Frontal cortex (tissue), 4 donors: Measurements from ENCODE around the gene PUSL1. TPM values are rescaled to one million over a fixed set of nuclear protein-coding genes. Genes with fewer than 3 reads are reported as not detected.
A peak's percentile ranks its signal among the peaks of the same experiment; 100 is the strongest.
"Not testable (repeated sequence)": the region's sequence is repeated elsewhere in the genome, so short reads cannot be mapped to it uniquely, and the experiment has no call there.

Source experiments
- DNase-seq, 2 donors: peaks; one replicate each; pipeline ENCODE4 v3.0.0; 2012; ENCODE audit warnings: low spot score in 2 of 2
- FAIRE-seq: peaks from 2 replicates; lab custom pipeline; 2012; peaks lifted over from hg19 to GRCh38; lab: Jason Lieb, UNC
- total RNA-seq: library from RNA; depleted of rRNA; stranded (reverse); fragments of >200 nt; gene quantifications from one replicate; pipeline ENCODE4 v1.2.3, GENCODE V29; 2014
- donor health status: control.
- donor health status: control.
- donor health status: control.

The PUSL1 gene
- total RNA-seq, 1 donor from 2014 or later = 6.5 TPM

- DNase-seq (no peak), FAIRE-seq (no peak)
Measured at GRCh38 chr1:1306661-1307260, 1.6 kb upstream of the PUSL1 start.

GRCh38 chr1:1307261-1307922 lies 1.0 kb upstream of the PUSL1 start:
- no peak for FAIRE-seq
- peak in 1 of 2 donors; percentile 36 for DNase-seq

GRCh38 chr1:1308756-1309250 lies 406 bp downstream of the PUSL1 start:
- no peak for FAIRE-seq
- DNase-seq = no peak

GRCh38 chr1:1309251-1310108 lies 1.1 kb downstream of the PUSL1 start:
- FAIRE-seq = no peak
- no peak for DNase-seq

GRCh38 chr1:1310109-1310385 lies 1.6 kb downstream of the PUSL1 start:
- DNase-seq (no peak), FAIRE-seq (no peak)

GRCh38 chr1:1310476-1311053 lies 2.2 kb downstream of the PUSL1 start:
- DNase-seq (no peak), FAIRE-seq (no peak)

GRCh38 chr1:1311107-1312104 lies 3.0 kb downstream of the PUSL1 start:
- FAIRE-seq (no peak), DNase-seq (no peak)

GRCh38 chr1:1312450-1313314 lies 4.3 kb downstream of the PUSL1 start:
- FAIRE-seq (no peak), DNase-seq (no peak)

- DNase-seq = no peak
- no peak for FAIRE-seq
Measured at GRCh38 chr1:1313500-1314236, 5.3 kb downstream of the PUSL1 start.

GRCh38 chr1:1314237-1314586 lies 5.8 kb downstream of the PUSL1 start:
- DNase-seq (no peak), FAIRE-seq (no peak)

- no peak for DNase-seq
- FAIRE-seq = no peak
Measured at GRCh38 chr1:1314678-1315335, 6.4 kb downstream of the PUSL1 start.

GRCh38 chr1:1315435-1315954 lies 7.1 kb downstream of the PUSL1 start:
- FAIRE-seq = no peak

GRCh38 chr1:1316199-1316598 lies 7.8 kb downstream of the PUSL1 start:
- not testable (repeated sequence) for FAIRE-seq, DNase-seq

More at GRCh38 chr1:1315435-1315954, 7.1 kb downstream of the PUSL1 start:
- DNase-seq = no peak

- FAIRE-seq (no peak), DNase-seq (no peak)
Measured at GRCh38 chr1:1317420-1317819, 9.0 kb downstream of the PUSL1 start.

- DNase-seq = no peak
- FAIRE-seq = no peak
Measured at GRCh38 chr1:1318131-1318652, 9.8 kb downstream of the PUSL1 start.

GRCh38 chr1:1318777-1319645 lies 10.6 kb downstream of the PUSL1 start:
- no peak for DNase-seq
- no peak for FAIRE-seq
